Suprapubic skin (tissue), 4 donors: Measurements from ENCODE around the gene RNPS1. TPM values are rescaled to one million over a fixed set of nuclear protein-coding genes. Genes with fewer than 3 reads are reported as not detected.

ENCODE experiments used
- DNase-seq, 2 donors: peaks; one replicate each; pipeline ENCODE4 v3.0.0-alpha.2; 2019; ENCODE audit warnings: low spot score in 2 of 2
- H3K27ac ChIP-seq: fragments of 200-600 bp; sonication (generic); one replicate; pipeline ENCODE4 v1.5.1; 2019
- H3K27me3 ChIP-seq: fragments of 200-600 bp; sonication (generic); one replicate; pipeline ENCODE4 v1.5.1; 2019
- H3K36me3 ChIP-seq: fragments of 200-600 bp; sonication (generic); one replicate; pipeline ENCODE4 v1.5.1; 2019
- H3K4me1 ChIP-seq: fragments of 200-600 bp; sonication (generic); one replicate; pipeline ENCODE4 v1.5.1; 2019
- H3K4me3 ChIP-seq: fragments of 200-600 bp; sonication (generic); one replicate; pipeline ENCODE4 v1.5.1; 2019; ENCODE audit warnings: mild to moderate bottlenecking
- H3K9me3 ChIP-seq: fragments of 200-600 bp; sonication (generic); one replicate; pipeline ENCODE4 v1.5.1; 2019
- CTCF ChIP-seq, 2 donors: fragments of 200-600 bp in 1 of 2; fragments of 450-650 bp in 1 of 2; sonication (generic) in 1 of 2; IDR thresholded peaks; one replicate each; pipeline ENCODE4 v1.5.1; 2016 to 2019; ENCODE audit warnings: antibody characterized with exemption in 2 of 2, mild to moderate bottlenecking in 1 of 2, moderate library complexity in 1 of 2
- EP300 ChIP-seq: sonication (generic); formaldehyde crosslinking; IDR thresholded peaks from one replicate; pipeline ENCODE4 v1.6.1; 2017; ENCODE audit warnings: antibody characterized with exemption
- POLR2A ChIP-seq, 2 donors: fragments of 450-650 bp; IDR thresholded peaks; one replicate each; pipeline ENCODE4 v1.6.1; 2017; ENCODE audit warnings: antibody characterized with exemption in 2 of 2, mild to moderate bottlenecking in 2 of 2, moderate library complexity in 2 of 2
- POLR2AphosphoS5 ChIP-seq, 3 donors: sonication (generic); formaldehyde crosslinking; IDR thresholded peaks; one replicate each; pipeline ENCODE4 v1.6.1; 2017; ENCODE audit warnings: antibody characterized with exemption in 3 of 3
- WGBS: methylation state at CpG from one replicate; pipeline ENCODE4 v1.1.5; 2018; 5-methylcytosine and 5-hydroxymethylcytosine counted together
- total RNA-seq, 4 donors: library from RNA; depleted of rRNA; stranded (reverse); fragments of >200 nt; gene quantifications; one replicate each; pipeline ENCODE4 v1.1.0, GENCODE V29; 2016

Gene RNPS1
- total RNA-seq, 4 donors from 2014 or later: 119 to 151 (median 146) TPM

- no peak overlapping the region for H3K4me3 ChIP-seq
- H3K27me3 ChIP-seq: no peaks in the 10 kb centered on the region
- peaks cover 34% of the 10 kb centered on the region for H3K36me3 ChIP-seq
- WGBS: 92% methylated on average over 16 of the region's 23 CpGs
- TF ChIP-seq EP300: no peak
- no peak for TF ChIP-seq POLR2AphosphoS5 (IDR thresholded peaks at IDR 0.05)
- no peak for TF ChIP-seq CTCF (IDR thresholded peaks at IDR 0.05)
- no peak for TF ChIP-seq POLR2A (IDR thresholded peaks at IDR 0.05)
- H3K4me1 ChIP-seq: peaks cover 22% of the 10 kb centered on the region
- H3K27ac ChIP-seq: no peak overlapping the region
- H3K9me3 ChIP-seq: no peaks in the 10 kb centered on the region
- no peak for DNase-seq
Measured at GRCh38 chr16:2206780-2207433, 61.0 kb downstream of the RNPS1 start.

GRCh38 chr16:2206420-2206779 lies 61.5 kb downstream of the RNPS1 start:
- H3K4me1 ChIP-seq: peaks cover 19% of the 10 kb centered on the region
- H3K9me3 ChIP-seq: no peaks in the 10 kb centered on the region
- DNase-seq: no peak
- no peaks in the 10 kb centered on the region for H3K27me3 ChIP-seq
- 76% methylated on average over 11 of the region's 18 CpGs for WGBS
- H3K4me3 ChIP-seq: peak overlapping the region; percentile 79
- no peak overlapping the region for H3K27ac ChIP-seq
- TF ChIP-seq CTCF (IDR thresholded peaks at IDR 0.05): no peak
- no peak for TF ChIP-seq POLR2A (IDR thresholded peaks at IDR 0.05)
- TF ChIP-seq EP300: no peak
- TF ChIP-seq POLR2AphosphoS5 (IDR thresholded peaks at IDR 0.05): no peak
- H3K36me3 ChIP-seq: peaks cover 34% of the 10 kb centered on the region

- Histone ChIP-seq H3K27ac (peak overlapping the region; percentile 93), H3K4me3 (peak overlapping the region; percentile 79), H3K27me3 (no peaks in the 10 kb centered on the region), H3K36me3 (peaks cover 34% of the 10 kb centered on the region), H3K4me1 (peaks cover 19% of the 10 kb centered on the region), H3K9me3 (no peaks in the 10 kb centered on the region)
- WGBS: 19% methylated on average over 8 of the region's 16 CpGs
- DNase-seq: no peak
- TF ChIP-seq CTCF (IDR thresholded peaks at IDR 0.05): no peak
- TF ChIP-seq POLR2A (IDR thresholded peaks at IDR 0.05): no peak
- TF ChIP-seq EP300: no peak
- TF ChIP-seq POLR2AphosphoS5 (IDR thresholded peaks at IDR 0.05): no peak
Measured at GRCh38 chr16:2205967-2206313, 62.0 kb downstream of the RNPS1 start.

- WGBS: under 1% methylated on average over 50 of the region's 93 CpGs
- H3K9me3 ChIP-seq: no peaks in the 10 kb centered on the region
- peaks cover 34% of the 10 kb centered on the region for H3K36me3 ChIP-seq
- peak; percentile 88 to 92 for DNase-seq
- TF ChIP-seq POLR2AphosphoS5 (IDR thresholded peaks at IDR 0.05) (peak; percentile 55 to 87 (median 81)), EP300 (no peak), POLR2A (IDR thresholded peaks at IDR 0.05) (peak in 1 of 2 donors; percentile 57)
- peak within 1 kb of the TSS; percentile 79 for H3K4me3 ChIP-seq
- H3K4me1 ChIP-seq: peaks cover 19% of the 10 kb centered on the region
- H3K27ac ChIP-seq: peak within 1 kb of the TSS; percentile 93
- H3K27me3 ChIP-seq: no peaks in the 10 kb centered on the region
Measured at GRCh38 chr16:2205104-2205966, 62.6 kb downstream of the RNPS1 start, which contains the start of gene MLST8. Gene MLST8, plus strand, starts transcription at chr16:2205454. Its CDS starts 632 bp downstream, at chr16:2206086.

GRCh38 chr16:2204416-2205103 lies 63.4 kb downstream of the RNPS1 start:
- Histone ChIP-seq H3K4me1 (peaks cover 19% of the 10 kb centered on the region), H3K27ac (peak overlapping the region; percentile 93), H3K27me3 (no peaks in the 10 kb centered on the region), H3K36me3 (peaks cover 27% of the 10 kb centered on the region), H3K9me3 (no peaks in the 10 kb centered on the region), H3K4me3 (peak overlapping the region; percentile 79)
- DNase-seq: no peak
- WGBS: 82% methylated on average over 13 of the region's 13 CpGs
- no peak for TF ChIP-seq POLR2A (IDR thresholded peaks at IDR 0.05)
- no peak for TF ChIP-seq POLR2AphosphoS5 (IDR thresholded peaks at IDR 0.05)
- TF ChIP-seq EP300: no peak
- TF ChIP-seq CTCF (IDR thresholded peaks at IDR 0.05): no peak

Other genes starting within 250 kb of the RNPS1 start
- gene NPW, start 248.3 kb downstream of the RNPS1 start, total RNA-seq: 1 to 10 TPM in 2 of 4 donors, under 1 TPM in 1, not detected in 1; 0.65 to 5.6 (median 3.0) TPM
- gene NHERF2, start 241.2 kb downstream of the RNPS1 start, total RNA-seq: 10 to 100 TPM; 13.8 to 36.5 (median 21.8) TPM
- gene NTHL1, start 220.3 kb downstream of the RNPS1 start, total RNA-seq: 10 to 100 TPM; 15.9 to 40.5 (median 20.9) TPM
- gene TSC2, start 220.1 kb downstream of the RNPS1 start, total RNA-seq: 100 to 1,000 TPM; 103 to 193 (median 143) TPM
- gene PKD1, start 132.2 kb downstream of the RNPS1 start, total RNA-seq: 100 to 1,000 TPM; 209 to 446 (median 293) TPM
- gene RAB26, start 119.5 kb downstream of the RNPS1 start, total RNA-seq: 1 to 10 TPM in 3 of 4 donors, under 1 TPM in 1; 0.64 to 3.0 (median 1.4) TPM
- gene TRAF7, start 112.3 kb downstream of the RNPS1 start, total RNA-seq: 10 to 100 TPM; 53.4 to 74.7 (median 66.5) TPM
- gene CASKIN1, start 71.5 kb downstream of the RNPS1 start, total RNA-seq: 1 to 10 TPM in 1 of 4 donors, under 1 TPM in 3; 0.49 to 1.5 (median 0.78) TPM
- gene MLST8, start 62.7 kb downstream of the RNPS1 start, total RNA-seq: 10 to 100 TPM; 52.3 to 69.5 (median 55.1) TPM
- gene BRICD5, start 57.3 kb downstream of the RNPS1 start, total RNA-seq: 1 to 10 TPM; 2.2 to 10.0 (median 3.2) TPM
- 1 to 10 TPM; 6.8 to 9.5 (median 7.6) TPM for gene PGP, start 53.3 kb downstream of the RNPS1 start, total RNA-seq
- gene E4F1, start 44.5 kb downstream of the RNPS1 start, total RNA-seq: 10 to 100 TPM; 42.1 to 79.3 (median 54.2) TPM
- 10 to 100 TPM; 17.0 to 72.6 (median 42.8) TPM for gene DNASE1L2, start 31.7 kb downstream of the RNPS1 start, total RNA-seq
- 10 to 100 TPM; 28.4 to 65.3 (median 47.2) TPM for gene ECI1, start 16.5 kb downstream of the RNPS1 start, total RNA-seq
- gene ABCA3, start 72.6 kb upstream of the RNPS1 start, total RNA-seq: 10 to 100 TPM in 2 of 4 donors, 1 to 10 TPM in 2; 6.8 to 17.9 (median 11.0) TPM
- 10 to 100 TPM in 2 of 4 donors, 1 to 10 TPM in 2; 6.8 to 12.4 (median 10.1) TPM for gene CCNF, start 161.3 kb upstream of the RNPS1 start, total RNA-seq
- 1 to 10 TPM in 3 of 4 donors, not detected in 1; 1.4 to 2.2 (median 1.6) TPM for gene TEDC2, start 192.0 kb upstream of the RNPS1 start, total RNA-seq
- gene NTN3, start 203.2 kb upstream of the RNPS1 start, total RNA-seq: not detected
- gene TBC1D24, start 207.0 kb upstream of the RNPS1 start, total RNA-seq: 10 to 100 TPM; 10.8 to 23.6 (median 16.5) TPM
- gene ATP6V0C, start 245.8 kb upstream of the RNPS1 start, total RNA-seq: 100 to 1,000 TPM; 103 to 147 (median 120) TPM